HepG2 (cell line): ENCODE data around the gene EIF4G2. TPM values are rescaled to one million over a fixed set of nuclear protein-coding genes. Genes with fewer than 3 reads are reported as not detected.

Source experiments
- ATRX ChIP-seq: sonication (generic); formaldehyde crosslinking; IDR thresholded peaks from 2 replicates; pipeline ENCODE4 v1.4.0; 2020; ENCODE audit warnings: missing genetic modification reagents, borderline replicate concordance
- BCL6 ChIP-seq: IDR thresholded peaks from 2 replicates; pipeline ENCODE4 v1.6.1; 2016; ENCODE audit warnings: missing genetic modification reagents, missing compliant biosample characterization
- FOSL2 ChIP-seq: sonication (generic); formaldehyde crosslinking; IDR thresholded peaks from 2 replicates; pipeline ENCODE4 v1.4.0; 2020; ENCODE audit warnings: missing genetic modification reagents
- HCFC1 ChIP-seq: fragments of 150-350 bp; IDR thresholded peaks from 2 replicates; pipeline ENCODE4 v1.6.1; 2014; ENCODE audit warnings: low read depth, low read length
- HOXA3 ChIP-seq: sonication (generic); formaldehyde crosslinking; IDR thresholded peaks from 2 replicates; pipeline ENCODE4 v1.5.0; 2020; ENCODE audit warnings: missing genetic modification reagents
- KLF16 ChIP-seq, 2 experiments: sonication (generic) in 1 of 2; formaldehyde crosslinking in 1 of 2; IDR thresholded peaks; 2 replicates each; pipeline versions ENCODE4 v1.6.1 to v1.8.0; 2016 to 2023; ENCODE audit warnings: missing genetic modification reagents in 2 of 2, missing compliant biosample characterization in 1 of 2
- NFE2 ChIP-seq: sonication (generic); formaldehyde crosslinking; IDR thresholded peaks from 2 replicates; pipeline ENCODE4 v1.4.0; 2020; ENCODE audit warnings: missing genetic modification reagents
- NFRKB ChIP-seq: fragments of 450-650 bp; IDR thresholded peaks from 2 replicates; pipeline ENCODE4 v1.6.1; 2017
- TSC22D2 ChIP-seq: sonication (generic); formaldehyde crosslinking; IDR thresholded peaks from 2 replicates; pipeline ENCODE4 v1.5.1; 2020; ENCODE audit warnings: missing genetic modification reagents, mild to moderate bottlenecking, borderline replicate concordance
- ZFP90 ChIP-seq: sonication (generic); formaldehyde crosslinking; IDR thresholded peaks from 2 replicates; pipeline ENCODE4 v1.8.0; 2022; ENCODE audit warnings: missing genetic modification reagents, mild to moderate bottlenecking, inconsistent platforms, borderline replicate concordance
- ZNF333 ChIP-seq: sonication (generic); formaldehyde crosslinking; IDR thresholded peaks from 2 replicates; pipeline ENCODE4 v1.4.0; 2020; ENCODE audit warnings: mild to moderate bottlenecking, missing genetic modification reagents, borderline replicate concordance
- ZNF577 ChIP-seq: sonication (generic); formaldehyde crosslinking; IDR thresholded peaks from 2 replicates; pipeline ENCODE4 v1.4.0; 2020; ENCODE audit warnings: mild to moderate bottlenecking, low read depth, missing genetic modification reagents, borderline replicate concordance
- ZNF678 ChIP-seq: sonication (generic); formaldehyde crosslinking; IDR thresholded peaks from 2 replicates; pipeline ENCODE4 v1.4.0; 2020; ENCODE audit warnings: mild to moderate bottlenecking, missing genetic modification reagents
- ZNF737 ChIP-seq: sonication (generic); formaldehyde crosslinking; IDR thresholded peaks from 2 replicates; pipeline ENCODE4 v1.5.0; 2020; ENCODE audit warnings: missing genetic modification reagents, mild to moderate bottlenecking, borderline replicate concordance
- ZNF773 ChIP-seq: sonication (generic); formaldehyde crosslinking; IDR thresholded peaks from 2 replicates; pipeline ENCODE4 v1.4.0; 2020; ENCODE audit warnings: missing genetic modification reagents, borderline replicate concordance
- polyA plus RNA-seq, 8 experiments: library from polyadenylated mRNA; depleted of rRNA in 3 of 8; stranded (reverse) in 7 of 8; unstranded in 1 of 8; fragments of >200 nt; fragmentation: Illumina TruSeq in 4 of 8; extraction: Trizol in 4 of 8; gene quantifications; 2 replicates each; pipeline versions ENCODE4 v1.2.1 to v1.2.3, GENCODE V29; 2011 to 2016; ENCODE audit warnings: low read depth in 4 of 8, missing spikeins in 1 of 8, mixed read lengths in 1 of 8; ENCODE audit not compliant: insufficient read depth in 1 of 8
- total RNA-seq, 5 experiments: library from RNA; depleted of rRNA; stranded (reverse); fragments of >200 nt; fragmentation: Illumina TruSeq; extraction: Trizol; gene quantifications; 2 replicates each; pipeline ENCODE4 v1.2.3, GENCODE V29; 2016; ENCODE audit warnings: low read depth in 1 of 5
- TF ChIP-seq, protein P1 (sequence below): sonication (generic); formaldehyde crosslinking; IDR thresholded peaks from 2 replicates; pipeline ENCODE4 v1.8.1; 2022; ENCODE audit warnings: low read depth, mild to moderate bottlenecking, missing genetic modification reagents
- TF ChIP-seq, protein P2 (sequence below): sonication (generic); formaldehyde crosslinking; IDR thresholded peaks from 2 replicates; pipeline ENCODE4 v1.8.0; 2022; ENCODE audit warnings: missing genetic modification reagents, mild to moderate bottlenecking, inconsistent platforms, borderline replicate concordance
- TF ChIP-seq, protein P3 (sequence below): sonication (generic); formaldehyde crosslinking; IDR thresholded peaks from 2 replicates; pipeline ENCODE4 v1.4.0; 2020; ENCODE audit warnings: mild to moderate bottlenecking, missing genetic modification reagents
- TF ChIP-seq, protein P4 (sequence below): IDR thresholded peaks from 2 replicates; pipeline ENCODE4 v1.6.1; 2016; ENCODE audit warnings: mild to moderate bottlenecking, missing biosample characterization, missing genetic modification reagents

EIF4G2 gene
- total and polyA plus RNA-seq, 2 of the 13 experiments (the other 11 are each of a cell fraction or from before 2014, with no cell fraction given): 362 to 546 TPM

DNA sequence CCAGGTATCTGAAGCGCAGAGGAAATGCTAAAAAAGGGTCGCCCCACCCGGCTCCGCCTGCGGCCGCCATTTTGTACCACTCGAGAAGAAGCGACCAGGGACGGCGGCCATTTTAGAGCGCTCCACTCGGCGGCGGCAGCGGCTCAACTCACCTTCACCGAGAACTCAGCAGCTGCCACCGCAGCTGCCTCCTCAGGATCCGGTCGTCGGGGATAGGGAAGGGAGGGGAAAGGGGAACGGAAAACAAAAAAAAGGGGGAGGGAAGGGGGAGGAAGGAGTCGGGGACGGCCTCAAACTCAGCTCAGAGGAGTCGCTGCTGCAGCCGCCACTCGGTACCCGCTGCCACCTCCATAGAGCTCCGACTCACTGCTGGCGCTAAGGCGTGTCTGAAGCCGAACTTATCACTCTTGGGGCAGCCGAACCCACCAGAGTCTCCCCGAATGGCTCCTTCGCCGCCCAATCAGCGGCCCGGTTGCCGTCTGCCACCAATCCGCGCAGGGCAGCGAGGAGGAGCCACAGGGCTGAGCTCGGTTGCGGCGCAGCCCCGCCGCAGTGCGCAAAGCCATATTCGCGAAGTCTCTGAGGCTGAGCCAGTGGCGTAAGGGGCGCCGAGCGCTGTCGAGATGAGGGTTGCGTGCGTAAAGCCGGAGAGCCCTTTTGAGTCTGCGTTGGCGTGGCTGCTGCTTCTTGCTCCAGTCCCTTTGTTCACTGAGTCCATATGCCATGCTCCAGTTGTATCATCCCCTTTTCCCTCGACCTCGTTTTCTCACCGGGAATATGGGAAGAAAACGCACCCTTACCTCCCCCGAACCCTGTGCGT, at the start of gene EIF4G2 (continued):
- TF ChIP-seq, protein P1, sequence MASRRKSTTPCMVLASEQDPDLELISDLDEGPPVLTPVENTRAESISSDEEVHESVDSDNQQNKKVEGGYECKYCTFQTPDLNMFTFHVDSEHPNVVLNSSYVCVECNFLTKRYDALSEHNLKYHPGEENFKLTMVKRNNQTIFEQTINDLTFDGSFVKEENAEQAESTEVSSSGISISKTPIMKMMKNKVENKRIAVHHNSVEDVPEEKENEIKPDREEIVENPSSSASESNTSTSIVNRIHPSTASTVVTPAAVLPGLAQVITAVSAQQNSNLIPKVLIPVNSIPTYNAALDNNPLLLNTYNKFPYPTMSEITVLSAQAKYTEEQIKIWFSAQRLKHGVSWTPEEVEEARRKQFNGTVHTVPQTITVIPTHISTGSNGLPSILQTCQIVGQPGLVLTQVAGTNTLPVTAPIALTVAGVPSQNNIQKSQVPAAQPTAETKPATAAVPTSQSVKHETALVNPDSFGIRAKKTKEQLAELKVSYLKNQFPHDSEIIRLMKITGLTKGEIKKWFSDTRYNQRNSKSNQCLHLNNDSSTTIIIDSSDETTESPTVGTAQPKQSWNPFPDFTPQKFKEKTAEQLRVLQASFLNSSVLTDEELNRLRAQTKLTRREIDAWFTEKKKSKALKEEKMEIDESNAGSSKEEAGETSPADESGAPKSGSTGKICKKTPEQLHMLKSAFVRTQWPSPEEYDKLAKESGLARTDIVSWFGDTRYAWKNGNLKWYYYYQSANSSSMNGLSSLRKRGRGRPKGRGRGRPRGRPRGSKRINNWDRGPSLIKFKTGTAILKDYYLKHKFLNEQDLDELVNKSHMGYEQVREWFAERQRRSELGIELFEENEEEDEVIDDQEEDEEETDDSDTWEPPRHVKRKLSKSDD: peak; percentile 79
- TF ChIP-seq ZNF773 (CRISPR knock-in tag) (no peak), KLF16 (CRISPR knock-in tag; IDR thresholded peaks at IDR 0.05) (peak in 1 of 2 experiments; percentile 74; a peak in 2 of 4 replicates), ZNF333 (CRISPR knock-in tag) (0 out of 2 replicates have a peak, but pooled peaks have one; percentile 53), HOXA3 (CRISPR knock-in tag) (peak; percentile 96), ZNF737 (0 out of 2 replicates have a peak, but pooled peaks have one; percentile 55), NFRKB (peak; percentile 88), ZNF678 (peak; percentile 77; the same call in 1 of the 2 replicates), BCL6 (CRISPR knock-in tag) (peak; percentile 7; the same call in 1 of the 2 replicates), ATRX (CRISPR knock-in tag) (no peak), ZFP90 (CRISPR knock-in tag) (peak; percentile 64; the same call in 1 of the 2 replicates), FOSL2 (CRISPR knock-in tag) (peak; percentile 26), HCFC1 (no peak), ZNF577 (CRISPR knock-in tag) (0 out of 2 replicates have a peak, but pooled peaks have one; percentile 49), NFE2 (CRISPR knock-in tag) (no peak), TSC22D2 (CRISPR knock-in tag) (peak; percentile 81; the same call in 1 of the 2 replicates)
- TF ChIP-seq, protein P2, sequence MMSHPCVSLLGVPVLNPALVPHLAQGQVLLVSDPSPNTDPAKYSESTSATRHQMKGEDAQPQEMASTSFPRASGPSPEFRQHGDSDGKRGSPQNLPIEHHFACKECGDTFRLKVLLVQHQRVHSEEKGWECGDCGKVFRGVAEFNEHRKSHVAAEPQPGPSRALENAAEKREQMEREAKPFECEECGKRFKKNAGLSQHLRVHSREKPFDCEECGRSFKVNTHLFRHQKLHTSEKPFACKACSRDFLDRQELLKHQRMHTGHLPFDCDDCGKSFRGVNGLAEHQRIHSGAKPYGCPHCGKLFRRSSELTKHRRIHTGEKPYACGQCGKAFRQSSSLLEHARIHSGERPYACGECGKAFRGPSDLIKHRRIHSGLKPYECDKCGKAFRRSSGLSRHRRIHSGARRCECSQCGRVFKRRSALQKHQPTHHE: 0 out of 2 replicates have a peak, but pooled peaks have one; percentile 68
- TF ChIP-seq, protein P3, sequence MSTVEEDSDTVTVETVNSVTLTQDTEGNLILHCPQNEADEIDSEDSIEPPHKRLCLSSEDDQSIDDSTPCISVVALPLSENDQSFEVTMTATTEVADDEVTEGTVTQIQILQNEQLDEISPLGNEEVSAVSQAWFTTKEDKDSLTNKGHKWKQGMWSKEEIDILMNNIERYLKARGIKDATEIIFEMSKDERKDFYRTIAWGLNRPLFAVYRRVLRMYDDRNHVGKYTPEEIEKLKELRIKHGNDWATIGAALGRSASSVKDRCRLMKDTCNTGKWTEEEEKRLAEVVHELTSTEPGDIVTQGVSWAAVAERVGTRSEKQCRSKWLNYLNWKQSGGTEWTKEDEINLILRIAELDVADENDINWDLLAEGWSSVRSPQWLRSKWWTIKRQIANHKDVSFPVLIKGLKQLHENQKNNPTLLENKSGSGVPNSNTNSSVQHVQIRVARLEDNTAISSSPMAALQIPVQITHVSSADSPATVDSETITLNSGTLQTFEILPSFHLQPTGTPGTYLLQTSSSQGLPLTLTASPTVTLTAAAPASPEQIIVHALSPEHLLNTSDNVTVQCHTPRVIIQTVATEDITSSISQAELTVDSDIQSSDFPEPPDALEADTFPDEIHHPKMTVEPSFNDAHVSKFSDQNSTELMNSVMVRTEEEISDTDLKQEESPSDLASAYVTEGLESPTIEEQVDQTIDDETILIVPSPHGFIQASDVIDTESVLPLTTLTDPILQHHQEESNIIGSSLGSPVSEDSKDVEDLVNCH (CRISPR knock-in tag): no peak
- TF ChIP-seq, protein P4, sequence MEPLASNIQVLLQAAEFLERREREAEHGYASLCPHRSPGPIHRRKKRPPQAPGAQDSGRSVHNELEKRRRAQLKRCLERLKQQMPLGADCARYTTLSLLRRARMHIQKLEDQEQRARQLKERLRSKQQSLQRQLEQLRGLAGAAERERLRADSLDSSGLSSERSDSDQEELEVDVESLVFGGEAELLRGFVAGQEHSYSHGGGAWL: peak; percentile 72; the same call in 1 of the 2 replicates
